SW 1271 (cell line): Measurements from ENCODE around the gene PTPRN2.

Source experiments
- DNase-seq, 2 experiments: peaks; one replicate each; lab custom pipeline; 2025; lab: John Stamatoyannopoulos, UW

PTPRN2 gene

DNA sequence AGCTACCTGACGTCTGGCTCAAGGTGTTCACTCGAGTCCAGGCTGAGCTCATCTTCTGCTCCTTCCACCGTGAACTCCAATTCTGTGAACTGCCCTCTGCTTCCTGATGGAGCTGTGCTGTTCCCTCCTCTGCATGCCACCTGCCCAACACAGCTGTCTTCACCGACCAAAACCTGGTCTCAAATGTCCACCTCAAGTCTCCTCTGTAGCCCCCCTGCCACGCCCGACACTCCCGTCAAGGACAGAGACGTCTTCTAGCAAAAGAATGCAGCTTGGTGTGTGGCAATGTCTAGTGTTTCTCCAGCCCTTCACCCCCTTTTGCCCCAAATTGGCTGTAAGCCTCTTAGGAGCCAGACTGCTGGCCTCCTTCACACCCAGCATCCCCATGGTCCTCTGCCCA is 945.8 kb downstream of the PTPRN2 start:
- DNase-seq = no peak

DNA sequence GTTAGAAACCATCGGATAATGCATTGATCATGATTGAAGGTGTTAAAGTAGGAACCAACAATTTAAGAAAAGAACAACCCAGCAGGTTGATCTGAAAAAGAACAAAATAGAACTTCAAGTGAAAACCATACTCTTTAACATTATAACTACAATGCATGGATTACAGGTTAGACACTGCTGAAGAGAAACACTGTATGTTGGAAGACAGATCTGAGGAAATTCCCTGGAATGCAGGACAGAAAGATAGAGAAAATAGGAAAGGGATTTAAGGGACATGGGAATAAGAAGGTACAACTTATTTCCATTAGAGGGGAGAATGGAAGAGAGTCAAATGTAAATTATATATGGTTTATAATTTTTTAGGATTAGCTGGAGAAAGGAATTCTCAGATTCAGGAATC is 947.5 kb downstream of the PTPRN2 start:
- no peak for DNase-seq

DNA sequence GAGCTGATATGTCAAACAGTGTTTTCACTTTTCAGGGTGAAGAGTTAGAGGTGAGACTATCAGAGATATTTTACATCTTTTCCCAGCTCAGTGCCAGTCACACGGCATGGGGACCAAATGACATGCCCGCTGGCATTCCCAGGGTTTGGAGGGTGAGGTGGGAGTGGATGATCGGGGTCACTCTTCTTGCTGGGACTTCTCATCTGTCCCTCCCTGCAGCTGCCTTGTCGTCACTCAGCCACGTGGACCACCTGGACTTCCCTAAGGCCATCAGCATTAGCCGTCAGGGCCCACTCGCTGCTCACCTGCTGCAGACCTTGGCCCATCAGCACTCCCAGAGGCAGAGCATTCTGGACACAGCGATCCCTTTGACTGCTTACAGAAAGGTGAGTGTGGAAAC is 949.1 kb downstream of the PTPRN2 start:
- DNase-seq = no peak

DNA sequence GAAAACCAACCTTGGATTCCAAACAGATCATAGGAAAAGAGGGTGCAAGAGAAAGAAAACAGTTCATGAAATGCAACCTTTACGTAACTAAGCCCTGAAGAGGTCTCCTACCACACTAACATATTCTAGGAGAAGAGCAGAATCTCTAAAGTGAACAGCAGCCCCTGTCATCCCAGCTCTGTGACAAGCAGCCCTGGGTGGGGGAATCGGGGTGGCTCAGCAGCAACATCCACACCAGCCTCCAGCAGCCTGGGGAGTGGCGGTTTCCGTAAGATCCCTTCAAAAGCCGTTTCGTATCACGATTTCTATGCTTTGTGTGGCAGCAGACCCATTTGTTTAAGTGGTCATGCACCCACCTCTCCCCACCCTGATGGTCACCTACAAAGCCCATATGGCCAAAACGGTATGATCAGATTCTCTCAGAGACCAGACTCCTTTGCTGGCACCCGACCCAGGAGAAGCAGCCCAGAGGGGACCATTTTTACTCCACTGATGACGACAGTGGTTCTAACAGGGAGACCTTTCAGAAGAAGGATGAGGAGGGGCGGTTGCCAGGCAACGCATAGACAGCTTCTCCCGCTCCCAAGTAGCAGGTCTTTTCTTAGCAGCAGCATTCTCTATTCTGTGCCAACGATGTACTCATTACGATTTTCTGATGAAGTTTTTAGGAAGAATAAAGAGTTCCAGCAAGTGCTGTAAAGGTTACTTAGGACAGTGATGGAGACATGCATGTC is 950.2 kb downstream of the PTPRN2 start:
- DNase-seq = no peak

DNA sequence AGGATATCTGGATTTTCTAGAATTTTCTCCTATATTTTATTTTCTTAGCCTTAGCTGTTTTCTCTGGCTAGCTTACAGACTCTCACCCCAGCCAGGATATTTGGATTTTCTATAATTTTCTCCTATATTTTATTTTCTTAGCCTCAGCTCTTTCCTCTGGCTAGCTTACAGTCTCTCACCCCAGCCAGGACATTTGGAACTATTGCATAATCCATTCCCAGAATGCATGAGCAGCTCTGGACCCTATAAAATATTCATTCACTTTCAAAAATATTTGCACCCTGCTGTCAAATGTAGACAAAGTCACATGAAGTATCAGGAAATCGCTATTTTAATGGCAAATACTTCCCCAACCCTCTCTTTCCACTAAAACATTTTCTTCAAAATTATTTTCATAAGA is 952.0 kb downstream of the PTPRN2 start:
- no peak for DNase-seq

DNA sequence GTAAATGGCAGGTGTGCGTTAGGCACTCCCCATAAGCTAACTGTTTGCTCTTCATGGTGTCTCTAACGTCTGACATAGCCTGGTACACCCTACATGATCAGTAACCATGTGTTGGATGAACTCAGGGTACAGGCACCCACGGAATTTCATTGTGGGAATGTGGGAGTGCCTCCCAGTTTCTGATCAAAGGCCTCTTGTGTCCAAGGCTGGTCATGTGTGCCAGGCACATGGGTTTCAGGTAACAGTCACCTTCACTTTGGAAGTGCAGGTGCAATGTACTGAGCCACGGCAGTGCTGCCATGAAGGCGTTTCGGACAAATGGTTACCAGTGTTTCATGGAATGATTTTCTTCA is 952.5 kb downstream of the PTPRN2 start:
- no peak for DNase-seq

DNA sequence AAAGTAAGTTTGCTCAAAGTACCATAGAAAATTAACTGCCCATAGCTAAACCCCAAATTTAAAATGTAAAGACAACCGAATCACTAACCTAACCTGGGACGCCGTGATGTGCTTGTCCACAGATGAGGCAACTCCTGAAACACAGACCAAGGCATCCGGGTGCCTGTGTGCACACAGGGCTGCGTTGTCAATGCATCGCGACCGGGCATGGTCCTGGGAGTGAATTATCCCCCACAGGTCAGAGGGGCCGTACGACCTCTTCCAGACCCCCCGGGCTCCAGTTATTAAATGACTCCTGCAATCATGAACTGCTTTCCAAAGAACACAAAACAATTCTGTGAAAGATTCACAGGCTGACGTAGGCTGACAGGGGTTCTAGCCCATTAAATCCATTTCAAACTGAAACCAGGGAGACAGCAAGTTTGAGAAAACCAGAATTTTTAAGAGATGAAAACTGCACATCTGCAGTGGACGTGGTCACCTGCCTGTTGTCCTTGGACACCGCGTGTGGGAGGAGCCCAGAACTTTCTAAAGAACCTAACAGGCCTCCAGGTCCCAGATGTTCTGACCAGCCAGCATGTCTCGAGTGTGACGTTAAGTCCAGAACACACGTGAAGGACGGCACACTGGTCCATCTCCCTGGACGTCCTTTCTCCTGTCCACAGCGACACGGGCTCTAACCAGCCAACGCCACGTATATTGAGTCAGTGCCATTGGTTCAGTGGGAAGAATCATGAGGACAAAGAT is 953.0 kb downstream of the PTPRN2 start:
- no peak for DNase-seq

DNA sequence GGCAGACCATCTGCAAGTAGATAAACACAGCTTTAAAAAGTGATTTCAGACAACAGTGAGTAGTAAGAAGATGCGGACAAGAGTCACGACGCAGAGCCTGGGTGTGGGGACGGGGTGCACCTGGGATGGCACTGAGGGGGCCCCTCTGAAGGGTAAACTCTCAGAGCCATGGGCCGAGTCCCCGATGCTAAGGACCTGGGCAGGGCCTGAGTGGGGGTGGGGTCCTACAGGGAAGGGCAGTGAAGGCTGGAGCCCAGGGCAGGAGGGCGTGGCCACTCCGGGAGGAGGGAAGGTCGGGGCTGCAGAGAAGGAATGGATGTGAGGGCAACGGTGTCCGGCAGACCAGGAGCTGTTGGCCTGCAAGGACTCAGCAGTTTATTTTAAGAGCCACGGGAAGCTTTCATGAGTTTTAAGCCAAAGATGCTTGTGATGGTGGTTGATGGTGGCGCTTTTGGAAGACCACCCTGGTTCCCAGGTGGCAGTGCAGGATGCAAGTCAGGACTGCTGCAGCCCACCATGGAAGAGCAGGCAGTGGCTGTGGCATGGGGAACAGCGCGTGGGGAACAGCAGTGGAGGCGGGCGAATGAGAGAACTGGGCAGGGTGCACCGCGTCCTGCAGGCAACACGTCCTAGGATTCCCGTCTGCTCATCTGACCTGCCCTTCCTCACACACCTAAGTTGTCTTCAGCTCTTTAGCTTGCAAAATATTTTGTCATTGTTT is 954.0 kb downstream of the PTPRN2 start:
- no peak for DNase-seq

DNA sequence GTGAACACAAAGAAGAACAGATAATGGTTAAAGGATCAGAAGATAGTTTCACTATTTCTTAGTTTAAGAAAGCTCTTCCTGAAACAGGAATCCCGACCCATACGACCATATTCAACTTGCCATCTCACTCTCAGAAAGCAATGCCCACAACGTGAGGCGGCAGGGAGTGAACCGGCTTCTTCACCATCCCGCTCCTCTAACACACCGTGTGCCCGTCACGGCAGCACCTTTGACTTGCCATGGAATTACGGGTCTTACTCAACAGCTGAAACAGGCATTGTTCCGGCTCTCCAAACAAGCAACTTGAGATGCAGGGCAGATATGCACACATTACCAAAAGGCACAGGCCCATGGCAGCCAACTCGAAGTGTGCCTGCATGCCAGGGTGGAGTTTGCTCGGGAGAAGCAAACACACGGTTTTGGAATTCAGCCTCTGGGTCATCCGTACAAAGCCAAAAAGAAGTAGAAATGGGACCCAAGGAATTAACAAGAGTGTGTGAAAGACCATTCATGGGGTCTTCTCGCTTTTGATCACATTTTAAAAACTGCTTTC is 957.2 kb downstream of the PTPRN2 start:
- DNase-seq = no peak

DNA sequence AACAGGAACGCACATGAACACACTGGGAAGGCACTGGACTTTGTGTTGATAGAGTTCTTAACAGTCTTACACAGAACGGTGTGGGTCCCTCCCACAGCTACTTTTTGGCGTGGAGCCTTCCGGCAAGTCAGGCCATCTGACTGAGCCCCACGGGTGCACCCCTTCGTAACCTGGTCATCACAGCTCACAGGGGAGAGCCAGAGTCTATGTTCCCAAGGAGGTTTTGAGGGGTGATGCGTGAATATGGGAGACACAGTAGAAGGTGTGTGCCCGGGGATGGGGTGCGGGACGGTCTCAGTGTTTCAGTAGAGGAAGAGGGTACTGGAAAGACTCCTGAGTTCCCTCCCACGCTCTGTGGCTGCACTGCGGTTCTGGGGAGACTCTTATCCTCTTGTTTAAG is 959.2 kb downstream of the PTPRN2 start:
- DNase-seq = no peak

DNA sequence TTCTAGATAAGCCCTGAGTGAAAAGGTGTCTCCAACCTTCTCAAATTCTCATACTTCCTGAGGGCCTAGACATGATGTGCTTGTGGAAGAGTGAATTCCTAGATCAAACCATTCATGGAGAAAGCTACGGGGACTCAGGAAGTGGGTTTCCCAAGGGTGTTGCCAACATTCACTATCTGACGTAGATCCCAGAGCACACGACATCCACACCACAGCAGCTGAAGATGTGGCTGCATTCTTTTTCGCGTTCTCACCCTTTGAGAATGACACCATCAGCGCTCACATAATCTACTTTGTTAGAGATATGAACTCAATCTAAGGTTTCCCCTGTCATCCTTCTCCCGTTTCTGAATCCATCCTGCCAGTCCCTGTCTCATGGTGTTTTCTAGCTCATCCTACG is 960.0 kb downstream of the PTPRN2 start:
- DNase-seq = no peak

DNA sequence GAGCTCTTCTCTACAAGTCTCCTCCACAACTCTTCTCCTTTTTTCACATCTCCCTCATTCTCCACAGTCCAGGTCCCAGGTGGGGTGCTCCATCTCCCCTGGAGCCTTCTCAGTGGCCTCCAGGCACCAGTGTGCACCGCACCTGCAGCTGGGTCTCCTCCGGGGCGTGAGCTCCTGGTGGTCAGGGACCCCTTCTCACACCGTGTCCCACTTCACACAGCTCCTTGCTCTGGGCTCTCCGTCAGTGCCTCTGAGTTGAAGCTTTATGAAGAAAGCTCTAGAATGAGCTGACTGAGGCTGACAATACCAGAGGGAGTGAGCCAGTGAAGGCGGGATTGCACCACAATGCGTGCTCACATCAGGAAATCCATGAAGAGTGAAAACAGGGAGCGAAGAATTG is 960.6 kb downstream of the PTPRN2 start:
- DNase-seq = no peak

DNA sequence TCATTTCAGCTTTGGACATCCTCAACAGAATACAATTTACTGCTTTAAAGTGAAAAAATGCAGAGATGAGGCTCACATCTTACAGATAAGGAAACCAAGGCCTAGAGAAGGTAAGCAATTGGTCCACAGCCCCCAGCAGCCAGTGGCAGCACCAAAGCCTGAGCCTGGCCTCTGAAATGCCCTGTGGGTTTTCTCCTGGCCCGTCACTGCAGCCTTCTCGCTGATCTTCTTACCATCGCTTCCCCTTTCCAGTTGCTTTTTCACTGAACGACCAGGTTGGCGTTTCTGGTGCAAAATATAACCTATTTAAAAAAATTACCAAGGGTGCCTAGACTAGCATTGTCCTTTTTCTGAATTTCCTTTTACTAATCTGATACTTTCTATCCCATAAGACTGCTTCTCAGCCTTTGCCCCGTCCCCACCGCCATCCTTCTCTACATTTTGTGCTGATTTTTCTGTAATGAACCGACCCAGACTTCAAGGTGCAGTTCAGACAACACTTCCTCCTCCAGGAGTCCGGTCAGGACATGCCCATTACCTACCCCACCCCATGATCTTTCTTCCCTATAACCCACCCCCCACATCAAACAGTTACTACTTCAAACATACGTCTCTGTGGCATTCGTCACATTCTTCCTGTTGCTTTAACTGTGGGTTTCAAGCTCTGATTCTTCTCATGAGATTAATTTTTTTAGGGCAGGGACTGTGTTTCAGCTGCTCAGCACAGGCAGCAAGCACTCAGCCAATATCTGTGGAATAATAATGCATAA is 961.5 kb downstream of the PTPRN2 start:
- no peak for DNase-seq

DNA sequence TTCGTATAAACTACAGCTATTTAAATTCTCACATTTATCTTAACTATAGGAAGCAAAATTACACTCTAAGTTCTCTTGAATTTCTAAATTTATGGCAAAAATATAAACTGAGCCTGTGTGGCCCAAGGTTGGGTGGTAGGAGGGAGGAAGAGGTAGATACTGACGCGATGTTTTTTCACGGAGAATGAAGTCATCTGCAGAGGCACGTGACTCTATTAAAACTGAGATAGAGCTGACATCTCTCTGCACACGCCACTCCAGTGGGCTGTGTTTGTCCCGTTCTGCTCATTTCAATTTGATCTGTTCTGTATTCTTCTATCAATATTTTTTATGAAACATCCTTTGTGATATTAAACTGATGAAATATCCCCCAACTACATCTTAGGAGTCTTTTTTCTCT is 964.1 kb downstream of the PTPRN2 start:
- DNase-seq = no peak

DNA sequence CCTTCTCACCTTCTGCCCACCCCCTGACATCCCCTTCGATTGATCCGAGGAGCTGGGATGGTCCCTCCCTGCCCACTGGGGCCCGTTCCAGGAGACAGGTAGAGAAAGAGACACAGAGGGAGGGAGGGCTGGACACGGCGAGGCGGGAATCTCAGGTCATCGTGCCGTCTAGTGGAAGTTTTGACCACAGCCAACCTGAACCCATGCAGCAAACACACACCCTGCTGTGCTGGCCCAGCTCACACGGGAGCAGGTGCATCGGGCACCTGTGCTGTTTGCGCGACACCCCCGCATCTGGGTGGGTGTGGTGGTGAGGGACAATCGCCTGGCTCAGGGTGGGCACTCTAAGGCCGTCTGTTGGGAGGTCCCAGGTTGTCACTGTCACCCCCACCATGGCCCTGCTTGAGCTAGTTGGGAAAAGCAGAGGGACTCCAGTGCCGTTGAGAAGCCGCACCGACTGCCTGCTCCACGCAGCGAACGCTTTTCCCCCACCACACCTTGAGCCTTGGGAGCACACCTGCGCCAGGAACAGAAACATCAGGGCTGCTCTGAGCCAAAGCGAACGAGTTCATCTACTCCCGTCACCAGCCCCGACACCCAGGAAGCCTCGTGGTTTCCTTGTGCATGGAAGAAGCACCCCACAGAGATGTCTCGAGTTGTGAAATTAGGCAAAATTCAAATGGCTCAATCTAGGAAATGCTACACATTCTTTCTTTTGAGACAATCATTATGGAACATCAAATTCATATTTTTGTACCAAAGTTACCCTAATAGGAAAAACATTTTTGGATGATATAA is 965.0 kb downstream of the PTPRN2 start:
- no peak for DNase-seq

DNA sequence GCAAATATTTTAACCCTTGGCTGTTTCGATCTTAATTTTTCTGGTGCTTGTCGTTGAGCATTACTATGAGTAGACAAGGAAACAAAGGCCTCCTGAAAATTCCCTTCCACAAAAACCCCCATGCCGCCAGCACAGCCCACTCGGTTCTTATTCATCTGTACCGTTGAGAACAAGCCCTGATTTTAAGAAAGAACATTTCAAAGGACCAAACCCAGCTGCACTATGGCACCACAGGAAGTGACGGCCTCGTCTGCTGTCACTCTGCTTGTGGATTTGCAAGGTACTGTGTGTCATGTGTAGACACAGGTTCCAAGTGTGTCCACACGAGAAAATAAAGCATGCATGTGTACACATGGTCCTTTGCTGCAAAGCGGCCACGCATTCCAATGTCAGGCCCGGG is 965.6 kb downstream of the PTPRN2 start:
- DNase-seq = no peak

DNA sequence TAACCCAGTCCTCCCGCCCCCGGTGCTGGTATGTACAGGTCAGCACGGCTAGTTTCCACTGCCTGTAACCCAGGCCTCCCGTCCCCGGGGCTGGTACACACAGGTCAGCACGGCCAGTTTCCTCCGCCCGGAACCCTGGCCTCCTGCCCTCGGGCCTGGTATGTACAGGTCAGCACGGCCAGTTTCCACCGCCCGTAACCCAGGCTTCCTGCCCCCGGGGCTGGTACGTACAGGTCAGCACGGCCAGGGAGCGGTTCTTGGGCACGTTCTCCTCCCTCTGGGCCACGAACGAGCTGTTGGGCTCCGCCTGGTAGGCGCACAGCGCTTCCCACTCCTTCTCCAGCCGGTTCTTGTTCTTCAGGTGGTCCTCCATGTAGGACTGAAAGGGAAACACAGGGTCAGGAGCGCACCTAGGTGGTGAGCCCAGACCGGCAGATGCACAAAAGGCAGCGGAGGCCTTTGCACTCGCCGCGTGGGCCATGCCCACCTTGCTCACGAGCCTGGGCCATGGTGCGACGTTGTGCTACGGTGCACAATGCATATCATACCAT is 966.4 kb downstream of the PTPRN2 start:
- no peak for DNase-seq

DNA sequence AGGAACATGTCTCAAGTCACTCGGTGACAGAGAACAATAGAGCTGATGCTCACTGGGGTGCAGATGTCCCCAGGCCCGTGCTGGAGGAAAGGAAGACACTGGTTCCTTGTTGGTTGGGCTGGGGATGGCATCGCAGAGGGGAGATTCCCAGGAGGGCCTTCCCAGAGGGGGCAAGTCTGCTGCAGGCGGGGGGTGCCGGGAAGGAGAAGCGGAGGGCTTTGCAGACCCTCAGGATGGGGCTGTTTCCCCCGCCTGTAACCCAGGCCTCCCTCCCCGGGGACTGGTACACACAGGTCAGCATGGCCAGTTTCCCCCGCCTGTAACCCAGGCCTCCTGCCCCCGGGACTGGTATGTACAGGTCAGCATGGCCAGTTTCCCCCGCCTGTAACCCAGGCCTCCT is 967.0 kb downstream of the PTPRN2 start:
- no peak for DNase-seq

DNA sequence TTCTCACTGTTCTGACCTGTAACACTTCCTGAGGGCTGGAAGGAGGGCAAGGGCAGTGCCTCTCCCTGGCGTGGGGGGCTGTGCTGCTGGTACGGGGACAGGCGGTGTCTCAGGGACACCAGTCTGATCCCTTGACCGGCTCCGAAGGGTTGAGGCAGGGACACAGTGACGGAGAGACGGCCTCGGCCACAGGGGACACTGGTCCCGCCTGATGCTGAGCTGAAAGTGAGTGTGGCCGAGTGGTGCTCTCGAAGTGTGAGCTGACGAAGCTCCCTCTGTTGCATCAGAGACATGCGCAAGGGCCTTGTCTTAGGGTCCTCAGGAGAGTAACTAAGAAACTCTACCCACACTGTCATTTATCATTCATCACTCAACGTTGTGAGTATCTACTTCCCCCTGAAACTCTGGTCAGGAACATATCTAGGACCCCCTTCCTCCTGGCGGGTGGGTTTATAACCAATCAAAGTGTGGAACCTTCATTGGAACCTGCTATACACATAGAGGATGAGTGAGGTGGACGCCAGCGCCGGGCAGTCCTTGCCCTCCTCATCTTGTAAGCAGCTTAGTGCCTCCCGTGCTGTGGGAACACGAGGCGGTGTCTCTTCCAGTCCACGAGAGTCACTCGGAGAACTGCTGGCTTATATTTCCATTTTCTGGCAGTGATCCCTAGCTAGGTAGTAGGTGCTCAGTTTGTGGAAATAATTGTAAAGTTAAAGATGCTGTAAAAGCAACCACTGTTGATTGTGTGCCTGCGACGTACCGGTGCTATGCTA is 967.7 kb downstream of the PTPRN2 start:
- DNase-seq = no peak
